ENCODE data around the gene DOCK8. TPM values are rescaled to one million over a fixed set of nuclear protein-coding genes. Genes with fewer than 3 reads are reported as not detected.

DOCK8 gene
- total RNA-seq, 1 experiment from 2014 or later = 1.4 TPM

- Mint-ChIP-seq H3K4me3 (no peak overlapping the region), H3K36me3 (ENCODE audit: insufficient read depth in 1 of 3, low read depth in 3 of 3) (no peaks in the 10 kb centered on the region), H3K4me1 (peaks cover 0 to 4% of the 10 kb centered on the region in 2 experiments; a peak in 2 of 4 replicates), H3K9me3 (no peaks in the 10 kb centered on the region; a peak in 1 of 5 replicates), H3K27ac (no peak overlapping the region), H3K27me3 (ENCODE audit: low read depth) (no peaks in the 10 kb centered on the region)
- Histone ChIP-seq H2BK15ac (ENCODE audit: low read depth, low read length) (no peak overlapping the region), H3K9me3 (ENCODE audit: control insufficient read depth, low read depth, low read length) (no peaks in the 10 kb centered on the region), H3K79me2 (ENCODE audit: insufficient read depth, low read length) (no peaks in the 10 kb centered on the region), H3K4ac (ENCODE audit: low read depth, low read length) (no peak overlapping the region), H3K18ac (ENCODE audit: insufficient read length, low read depth, low read length) (no peak overlapping the region), H4K8ac (replicated peaks; ENCODE audit: insufficient read length, low read depth, low read length) (no peak overlapping the region), H3K4me1 (ENCODE audit: insufficient read depth, low read length) (no peaks in the 10 kb centered on the region), H2BK5ac (ENCODE audit: insufficient read length, low read length) (no peak overlapping the region), H2BK120ac (ENCODE audit: low read depth, low read length, poor library complexity, severe bottlenecking) (no peak overlapping the region), H3K27ac (ENCODE audit: insufficient read length, low read depth, low read length) (no peak overlapping the region), H2BK12ac (ENCODE audit: insufficient read length, low read depth, low read length) (no peak overlapping the region), H2AFZ (ENCODE audit: low read length) (no peak overlapping the region), H4K91ac (ENCODE audit: insufficient read length, low read depth, low read length) (no peak overlapping the region), H3T11ph (ENCODE audit: low read length) (no peak overlapping the region), H3K23me2 (ENCODE audit: insufficient read length, low read depth, low read length, poor library complexity, severe bottlenecking) (no peaks in the 10 kb centered on the region), H2BK20ac (ENCODE audit: low read depth, low read length, poor library complexity, severe bottlenecking) (no peak overlapping the region), H3K23ac (ENCODE audit: insufficient read length, low read depth, low read length) (no peak overlapping the region), H3K9ac (ENCODE audit: extremely low read depth, insufficient read length, low read length) (no peak overlapping the region), H4K20me1 (ENCODE audit: control insufficient read depth, insufficient read depth, insufficient read length) (no peaks in the 10 kb centered on the region), H3K27me3 (ENCODE audit: insufficient read depth, low read length) (no peaks in the 10 kb centered on the region), H2AK5ac (ENCODE audit: insufficient read length, low read length) (no peak overlapping the region), H3K56ac (ENCODE audit: insufficient read length, low read depth, low read length) (no peak overlapping the region), H3K79me1 (ENCODE audit: insufficient read depth, low read depth, low read length, poor library complexity, severe bottlenecking) (no peaks in the 10 kb centered on the region), H3K14ac (ENCODE audit: insufficient read depth, low read length) (no peak overlapping the region), H3K4me2 (ENCODE audit: insufficient read depth, insufficient read length, low read length) (no peak overlapping the region), H4K5ac (ENCODE audit: insufficient read length, low read depth, low read length) (no peak overlapping the region)
- no CpG with 5 or more reads among the region's 2 CpGs for WGBS (ENCODE audit: extremely low coverage, insufficient read length, low lambda C conversion rate)
- DNase-seq = no peak
- TF ChIP-seq, protein P1, sequence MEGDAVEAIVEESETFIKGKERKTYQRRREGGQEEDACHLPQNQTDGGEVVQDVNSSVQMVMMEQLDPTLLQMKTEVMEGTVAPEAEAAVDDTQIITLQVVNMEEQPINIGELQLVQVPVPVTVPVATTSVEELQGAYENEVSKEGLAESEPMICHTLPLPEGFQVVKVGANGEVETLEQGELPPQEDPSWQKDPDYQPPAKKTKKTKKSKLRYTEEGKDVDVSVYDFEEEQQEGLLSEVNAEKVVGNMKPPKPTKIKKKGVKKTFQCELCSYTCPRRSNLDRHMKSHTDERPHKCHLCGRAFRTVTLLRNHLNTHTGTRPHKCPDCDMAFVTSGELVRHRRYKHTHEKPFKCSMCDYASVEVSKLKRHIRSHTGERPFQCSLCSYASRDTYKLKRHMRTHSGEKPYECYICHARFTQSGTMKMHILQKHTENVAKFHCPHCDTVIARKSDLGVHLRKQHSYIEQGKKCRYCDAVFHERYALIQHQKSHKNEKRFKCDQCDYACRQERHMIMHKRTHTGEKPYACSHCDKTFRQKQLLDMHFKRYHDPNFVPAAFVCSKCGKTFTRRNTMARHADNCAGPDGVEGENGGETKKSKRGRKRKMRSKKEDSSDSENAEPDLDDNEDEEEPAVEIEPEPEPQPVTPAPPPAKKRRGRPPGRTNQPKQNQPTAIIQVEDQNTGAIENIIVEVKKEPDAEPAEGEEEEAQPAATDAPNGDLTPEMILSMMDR (conservative IDR thresholded peaks at IDR 0.05) = no peak
Observed at GRCh38 chr9:264231-264630, 49.6 kb downstream of the DOCK8 start.
